K562 (cell line): ENCODE measurements around the gene ELOVL5. TPM values are rescaled to one million over a fixed set of nuclear protein-coding genes. Genes with fewer than 3 reads are reported as not detected.

Experiments used
- FOXA3 ChIP-seq, 2 experiments: fragments of 450-650 bp in 1 of 2; sonication (generic) in 1 of 2; formaldehyde crosslinking; IDR thresholded peaks in 1 of 2; conservative IDR thresholded peaks in 1 of 2; 2 replicates each; pipeline versions ENCODE4 v1.4.0 to v1.8.0; 2020 to 2022; ENCODE audit warnings: mild to moderate bottlenecking in 2 of 2, missing genetic modification reagents in 1 of 2
- GATAD2A ChIP-seq: fragments of 450-650 bp; IDR thresholded peaks from 2 replicates; pipeline ENCODE4 v1.6.1; 2017
- KDM1A ChIP-seq, 2 experiments: fragments of 450-650 bp; IDR thresholded peaks; 2 replicates each; pipeline ENCODE4 v1.6.1; 2016; ENCODE audit warnings: mild to moderate bottlenecking in 2 of 2
- PRPF4 ChIP-seq: fragments of 200-400 bp; formaldehyde crosslinking; IDR thresholded peaks from one replicate; pipeline ENCODE4 v1.6.1; 2017; ENCODE audit warnings: low read length, low read depth, mild to moderate bottlenecking; ENCODE audit not compliant: insufficient read depth, poor library complexity, severe bottlenecking
- SAP30 ChIP-seq: fragments of 200-600 bp; sonication (generic); IDR thresholded peaks from 2 replicates; pipeline ENCODE4 v1.6.1; 2012; ENCODE audit warnings: borderline replicate concordance, low read depth, mild to moderate bottlenecking, moderate library complexity, low read length, control low read depth, inconsistent platforms; ENCODE audit not compliant: insufficient read depth, poor library complexity, severe bottlenecking
- SETDB1 ChIP-seq: IDR thresholded peaks from one replicate; pipeline ENCODE4 v1.6.1; 2012; ENCODE audit warnings: low read length, control low read depth, inconsistent platforms
- ZNF133 ChIP-seq: fragments of 250-450 bp; sonication (Bioruptor Pico); IDR thresholded peaks from 2 replicates; pipeline ENCODE4 v1.4.0; 2020; ENCODE audit warnings: mild to moderate bottlenecking
- ZNF175 ChIP-seq: fragments of 200-800 bp; sonication (Bioruptor generic); IDR thresholded peaks from 2 replicates; pipeline ENCODE4 v1.6.1; 2016; ENCODE audit warnings: low read depth, mild to moderate bottlenecking, missing genetic modification characterization, missing compliant biosample characterization
- polyA plus RNA-seq, 8 experiments: library from polyadenylated mRNA; depleted of rRNA in 4 of 8; stranded (reverse) in 5 of 8; unstranded in 3 of 8; fragments of >200 nt; fragmentation: Nextera tagmentation in 2 of 8; fragmentation: Illumina TruSeq in 1 of 8; extraction: Ambion mirVana in 2 of 8; extraction: Trizol in 1 of 8; gene quantifications; 2 replicates each; pipeline versions ENCODE4 v1.2.1 to v1.2.3, GENCODE V29; 2011 to 2014; ENCODE audit warnings: inconsistent platforms in 1 of 8, missing spikeins in 1 of 8
- total RNA-seq, 7 experiments: library from RNA; depleted of rRNA in 6 of 7; stranded (reverse); fragments of >200 nt in 6 of 7; fragmentation: Illumina TruSeq in 2 of 7; extraction: Trizol in 2 of 7; gene quantifications; 2 replicates each; pipeline versions ENCODE4 v1.2.1 to v1.2.3, GENCODE V29; 2011 to 2021; ENCODE audit warnings: low replicate concordance in 1 of 7
- TF ChIP-seq, protein P1 (sequence below): fragments of 450-650 bp; IDR thresholded peaks from 2 replicates; pipeline ENCODE4 v1.6.1; 2018; ENCODE audit not compliant: partially characterized antibody
- TF ChIP-seq, protein P2 (sequence below): fragments of 250-450 bp; sonication (Bioruptor Pico); IDR thresholded peaks from 2 replicates; pipeline ENCODE4 v1.5.0; 2020; ENCODE audit warnings: mild to moderate bottlenecking, borderline replicate concordance
- TF ChIP-seq, protein P3 (sequence below): fragments of 450-650 bp; formaldehyde crosslinking; conservative IDR thresholded peaks from 2 replicates; pipeline ENCODE4 v1.4.0; 2022; ENCODE audit warnings: mild to moderate bottlenecking, missing genetic modification characterization
- TF ChIP-seq, protein P4 (sequence below): sonication (generic); formaldehyde crosslinking; IDR thresholded peaks from 2 replicates; pipeline ENCODE4 v1.8.0; 2022; ENCODE audit warnings: mild to moderate bottlenecking, missing genetic modification reagents
- TF ChIP-seq, protein P5 (sequence below): fragments of 450-650 bp; conservative IDR thresholded peaks from 2 replicates; pipeline ENCODE4 v1.6.1; 2016; ENCODE audit warnings: missing genetic modification characterization, low read depth, mild to moderate bottlenecking, control low read depth, missing compliant biosample characterization
- TF ChIP-seq, protein P6 (sequence below): sonication (generic); formaldehyde crosslinking; IDR thresholded peaks from 2 replicates; pipeline ENCODE4 v1.8.0; 2022; ENCODE audit warnings: mild to moderate bottlenecking, missing genetic modification reagents

Gene ELOVL5
- total and polyA plus RNA-seq, 9 of the 15 experiments (the other 6 are each of a cell fraction or from before 2014, with no cell fraction given), result 70.6 to 245 (median 132) TPM

DNA sequence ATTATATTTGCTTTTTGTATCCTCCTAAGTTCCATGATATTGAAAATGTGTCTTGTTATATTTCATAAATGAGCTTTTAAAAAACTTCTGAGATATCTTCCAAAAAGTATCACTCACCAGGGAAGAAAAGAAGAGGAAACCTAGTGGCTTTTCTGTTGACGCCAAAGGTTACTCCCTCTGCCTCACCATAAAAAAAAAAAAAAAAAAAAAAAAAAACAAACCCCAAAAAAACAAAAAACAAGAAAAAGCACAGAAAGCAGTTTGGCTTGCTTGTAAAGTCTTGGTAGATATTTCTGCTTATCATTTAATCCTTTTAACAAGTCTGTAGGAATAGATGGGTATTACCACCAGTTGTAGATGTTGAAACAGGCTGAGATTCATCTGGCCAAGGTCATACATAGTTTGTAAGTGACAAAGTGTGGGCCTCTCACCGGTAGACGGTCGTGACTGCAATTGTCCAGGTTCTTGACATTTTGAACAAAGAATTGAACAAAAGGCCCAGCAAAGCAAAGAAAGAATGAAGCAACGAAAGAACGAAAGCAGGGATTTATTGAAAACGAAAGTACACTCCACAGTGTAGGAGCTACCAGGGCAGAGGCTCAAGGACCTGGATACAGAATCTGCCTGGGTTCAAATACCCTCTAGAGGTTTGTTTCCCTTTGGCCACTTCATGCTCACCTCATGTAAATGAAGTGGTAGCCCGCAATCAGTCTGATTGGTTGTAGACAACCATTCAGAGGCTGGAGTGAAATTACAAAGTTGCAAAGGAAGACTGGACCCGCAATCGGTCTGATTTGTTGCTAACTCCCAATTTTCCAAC is 11.6 kb upstream of the ELOVL5 start (continued):
- TF ChIP-seq, protein P1, sequence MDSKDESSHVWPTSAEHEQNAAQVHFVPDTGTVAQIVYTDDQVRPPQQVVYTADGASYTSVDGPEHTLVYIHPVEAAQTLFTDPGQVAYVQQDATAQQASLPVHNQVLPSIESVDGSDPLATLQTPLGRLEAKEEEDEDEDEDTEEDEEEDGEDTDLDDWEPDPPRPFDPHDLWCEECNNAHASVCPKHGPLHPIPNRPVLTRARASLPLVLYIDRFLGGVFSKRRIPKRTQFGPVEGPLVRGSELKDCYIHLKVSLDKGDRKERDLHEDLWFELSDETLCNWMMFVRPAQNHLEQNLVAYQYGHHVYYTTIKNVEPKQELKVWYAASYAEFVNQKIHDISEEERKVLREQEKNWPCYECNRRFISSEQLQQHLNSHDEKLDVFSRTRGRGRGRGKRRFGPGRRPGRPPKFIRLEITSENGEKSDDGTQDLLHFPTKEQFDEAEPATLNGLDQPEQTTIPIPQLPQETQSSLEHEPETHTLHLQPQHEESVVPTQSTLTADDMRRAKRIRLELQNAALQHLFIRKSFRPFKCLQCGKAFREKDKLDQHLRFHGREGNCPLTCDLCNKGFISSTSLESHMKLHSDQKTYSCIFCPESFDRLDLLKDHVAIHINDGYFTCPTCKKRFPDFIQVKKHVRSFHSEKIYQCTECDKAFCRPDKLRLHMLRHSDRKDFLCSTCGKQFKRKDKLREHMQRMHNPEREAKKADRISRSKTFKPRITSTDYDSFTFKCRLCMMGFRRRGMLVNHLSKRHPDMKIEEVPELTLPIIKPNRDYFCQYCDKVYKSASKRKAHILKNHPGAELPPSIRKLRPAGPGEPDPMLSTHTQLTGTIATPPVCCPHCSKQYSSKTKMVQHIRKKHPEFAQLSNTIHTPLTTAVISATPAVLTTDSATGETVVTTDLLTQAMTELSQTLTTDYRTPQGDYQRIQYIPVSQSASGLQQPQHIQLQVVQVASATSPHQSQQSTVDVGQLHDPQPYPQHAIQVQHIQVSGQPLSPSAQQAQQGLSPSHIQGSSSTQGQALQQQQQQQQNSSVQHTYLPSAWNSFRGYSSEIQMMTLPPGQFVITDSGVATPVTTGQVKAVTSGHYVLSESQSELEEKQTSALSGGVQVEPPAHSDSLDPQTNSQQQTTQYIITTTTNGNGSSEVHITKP, result no peak
- TF ChIP-seq GATAD2A (no peak), ZNF133 (CRISPR knock-in tag) (no peak), PRPF4 (no peak), SETDB1 (no peak), ZNF175 (CRISPR knock-in tag) (peak; percentile 67; the same call in 1 of the 2 replicates), SAP30 (no peak), KDM1A (IDR thresholded peaks at IDR 0.05) (peak; percentile 16 to 59; a peak in 2 of 4 replicates), FOXA3 (CRISPR knock-in tag; conservative IDR thresholded peaks at IDR 0.05 in 1 of 2, IDR thresholded peaks at IDR 0.05 in 1 of 2) (no peak)
- TF ChIP-seq, protein P2, sequence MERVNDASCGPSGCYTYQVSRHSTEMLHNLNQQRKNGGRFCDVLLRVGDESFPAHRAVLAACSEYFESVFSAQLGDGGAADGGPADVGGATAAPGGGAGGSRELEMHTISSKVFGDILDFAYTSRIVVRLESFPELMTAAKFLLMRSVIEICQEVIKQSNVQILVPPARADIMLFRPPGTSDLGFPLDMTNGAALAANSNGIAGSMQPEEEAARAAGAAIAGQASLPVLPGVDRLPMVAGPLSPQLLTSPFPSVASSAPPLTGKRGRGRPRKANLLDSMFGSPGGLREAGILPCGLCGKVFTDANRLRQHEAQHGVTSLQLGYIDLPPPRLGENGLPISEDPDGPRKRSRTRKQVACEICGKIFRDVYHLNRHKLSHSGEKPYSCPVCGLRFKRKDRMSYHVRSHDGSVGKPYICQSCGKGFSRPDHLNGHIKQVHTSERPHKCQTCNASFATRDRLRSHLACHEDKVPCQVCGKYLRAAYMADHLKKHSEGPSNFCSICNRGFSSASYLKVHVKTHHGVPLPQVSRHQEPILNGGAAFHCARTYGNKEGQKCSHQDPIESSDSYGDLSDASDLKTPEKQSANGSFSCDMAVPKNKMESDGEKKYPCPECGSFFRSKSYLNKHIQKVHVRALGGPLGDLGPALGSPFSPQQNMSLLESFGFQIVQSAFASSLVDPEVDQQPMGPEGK, result no peak
- TF ChIP-seq, protein P3, sequence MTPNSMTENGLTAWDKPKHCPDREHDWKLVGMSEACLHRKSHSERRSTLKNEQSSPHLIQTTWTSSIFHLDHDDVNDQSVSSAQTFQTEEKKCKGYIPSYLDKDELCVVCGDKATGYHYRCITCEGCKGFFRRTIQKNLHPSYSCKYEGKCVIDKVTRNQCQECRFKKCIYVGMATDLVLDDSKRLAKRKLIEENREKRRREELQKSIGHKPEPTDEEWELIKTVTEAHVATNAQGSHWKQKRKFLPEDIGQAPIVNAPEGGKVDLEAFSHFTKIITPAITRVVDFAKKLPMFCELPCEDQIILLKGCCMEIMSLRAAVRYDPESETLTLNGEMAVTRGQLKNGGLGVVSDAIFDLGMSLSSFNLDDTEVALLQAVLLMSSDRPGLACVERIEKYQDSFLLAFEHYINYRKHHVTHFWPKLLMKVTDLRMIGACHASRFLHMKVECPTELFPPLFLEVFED (CRISPR knock-in tag), result no peak
- TF ChIP-seq, protein P4, sequence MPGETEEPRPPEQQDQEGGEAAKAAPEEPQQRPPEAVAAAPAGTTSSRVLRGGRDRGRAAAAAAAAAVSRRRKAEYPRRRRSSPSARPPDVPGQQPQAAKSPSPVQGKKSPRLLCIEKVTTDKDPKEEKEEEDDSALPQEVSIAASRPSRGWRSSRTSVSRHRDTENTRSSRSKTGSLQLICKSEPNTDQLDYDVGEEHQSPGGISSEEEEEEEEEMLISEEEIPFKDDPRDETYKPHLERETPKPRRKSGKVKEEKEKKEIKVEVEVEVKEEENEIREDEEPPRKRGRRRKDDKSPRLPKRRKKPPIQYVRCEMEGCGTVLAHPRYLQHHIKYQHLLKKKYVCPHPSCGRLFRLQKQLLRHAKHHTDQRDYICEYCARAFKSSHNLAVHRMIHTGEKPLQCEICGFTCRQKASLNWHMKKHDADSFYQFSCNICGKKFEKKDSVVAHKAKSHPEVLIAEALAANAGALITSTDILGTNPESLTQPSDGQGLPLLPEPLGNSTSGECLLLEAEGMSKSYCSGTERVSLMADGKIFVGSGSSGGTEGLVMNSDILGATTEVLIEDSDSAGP (CRISPR knock-in tag), result no peak
- TF ChIP-seq, protein P5, sequence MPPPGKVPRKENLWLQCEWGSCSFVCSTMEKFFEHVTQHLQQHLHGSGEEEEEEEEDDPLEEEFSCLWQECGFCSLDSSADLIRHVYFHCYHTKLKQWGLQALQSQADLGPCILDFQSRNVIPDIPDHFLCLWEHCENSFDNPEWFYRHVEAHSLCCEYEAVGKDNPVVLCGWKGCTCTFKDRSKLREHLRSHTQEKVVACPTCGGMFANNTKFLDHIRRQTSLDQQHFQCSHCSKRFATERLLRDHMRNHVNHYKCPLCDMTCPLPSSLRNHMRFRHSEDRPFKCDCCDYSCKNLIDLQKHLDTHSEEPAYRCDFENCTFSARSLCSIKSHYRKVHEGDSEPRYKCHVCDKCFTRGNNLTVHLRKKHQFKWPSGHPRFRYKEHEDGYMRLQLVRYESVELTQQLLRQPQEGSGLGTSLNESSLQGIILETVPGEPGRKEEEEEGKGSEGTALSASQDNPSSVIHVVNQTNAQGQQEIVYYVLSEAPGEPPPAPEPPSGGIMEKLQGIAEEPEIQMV, result no peak
- TF ChIP-seq, protein P6, sequence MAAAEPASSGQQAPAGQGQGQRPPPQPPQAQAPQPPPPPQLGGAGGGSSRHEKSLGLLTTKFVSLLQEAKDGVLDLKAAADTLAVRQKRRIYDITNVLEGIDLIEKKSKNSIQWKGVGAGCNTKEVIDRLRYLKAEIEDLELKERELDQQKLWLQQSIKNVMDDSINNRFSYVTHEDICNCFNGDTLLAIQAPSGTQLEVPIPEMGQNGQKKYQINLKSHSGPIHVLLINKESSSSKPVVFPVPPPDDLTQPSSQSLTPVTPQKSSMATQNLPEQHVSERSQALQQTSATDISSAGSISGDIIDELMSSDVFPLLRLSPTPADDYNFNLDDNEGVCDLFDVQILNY (CRISPR knock-in tag), result no peak
